Neural cell (in vitro differentiated cells): Measurements from ENCODE around the gene CLDN34. TPM values are rescaled to one million over a fixed set of nuclear protein-coding genes. Genes with fewer than 3 reads are reported as not detected.

Source experiments
- H2AFZ ChIP-seq: fragments of 200-600, 300-800 bp; sonication (generic), shearing (Covaris generic); 2 replicates; pipeline ENCODE4 v1.6.0; 2014; ENCODE audit warnings: low read depth, mild to moderate bottlenecking, antibody characterized with exemption, low read length, moderate library complexity
- H3F3A ChIP-seq: fragments of 200-600 bp; shearing (Covaris generic); 2 replicates; pipeline ENCODE4 v1.6.1; 2016; ENCODE audit warnings: mild to moderate bottlenecking, moderate library complexity, mixed read lengths, antibody characterized with exemption, low read length; ENCODE audit not compliant: insufficient read depth, poor library complexity, severe bottlenecking
- H3K27ac ChIP-seq: fragments of 200-600, 300-800 bp; sonication (generic), shearing (Covaris generic); 2 replicates; pipeline ENCODE4 v1.5.1; 2014; ENCODE audit warnings: mild to moderate bottlenecking, low read length, moderate library complexity
- H3K27me3 ChIP-seq: fragments of 300-800, 200-600 bp; sonication (generic), shearing (Covaris generic); 2 replicates; pipeline ENCODE4 v1.6.0; 2014; ENCODE audit warnings: mild to moderate bottlenecking, low read depth, low read length, moderate library complexity; ENCODE audit not compliant: insufficient read depth
- H3K36me3 ChIP-seq: fragments of 300-800, 200-600 bp; sonication (generic), shearing (Covaris generic); 2 replicates; pipeline ENCODE4 v1.5.1; 2014; ENCODE audit warnings: mild to moderate bottlenecking, antibody characterized with exemption, low read length, moderate library complexity; ENCODE audit not compliant: insufficient read depth
- H3K4me2 ChIP-seq: fragments of 300-800, 200-600 bp; sonication (generic), shearing (Covaris generic); 2 replicates; pipeline ENCODE4 v1.6.0; 2014; ENCODE audit warnings: mild to moderate bottlenecking, low read length
- H3K4me3 ChIP-seq: fragments of 300-800, 200-600 bp; sonication (generic), shearing (Covaris generic); 2 replicates; pipeline ENCODE4 v1.5.1; 2014; ENCODE audit warnings: mild to moderate bottlenecking, low read length, moderate library complexity
- H3K79me2 ChIP-seq: fragments of 200-600 bp; shearing (Covaris generic); replicated peaks from 2 replicates; pipeline ENCODE4 v1.6.0; 2014; ENCODE audit warnings: mild to moderate bottlenecking, low read length, moderate library complexity; ENCODE audit not compliant: insufficient read depth
- H3K9ac ChIP-seq: fragments of 300-800, 200-600 bp; sonication (generic), shearing (Covaris generic); 2 replicates; pipeline ENCODE4 v1.6.1; 2016; ENCODE audit warnings: mild to moderate bottlenecking, low read length, mixed read lengths
- H3K9me2 ChIP-seq: fragments of 200-600 bp; shearing (Covaris generic); 2 replicates; pipeline ENCODE4 v1.6.1; 2016; ENCODE audit warnings: mild to moderate bottlenecking, low read length, mixed read lengths; ENCODE audit not compliant: insufficient read depth
- H3K9me3 ChIP-seq: fragments of 200-600, 300-800 bp; sonication (generic), shearing (Covaris generic); 2 replicates; pipeline ENCODE4 v1.6.1; 2016; ENCODE audit warnings: mild to moderate bottlenecking, mixed run types, low read length, moderate library complexity, mixed read lengths
- H4K20me1 ChIP-seq: fragments of 200-600 bp; shearing (Covaris generic); 2 replicates; pipeline ENCODE4 v1.6.1; 2016; ENCODE audit warnings: mild to moderate bottlenecking, mixed run types; ENCODE audit not compliant: insufficient read depth
- CTCF ChIP-seq: fragments of 450-650 bp; IDR thresholded peaks from 2 replicates; pipeline ENCODE4 v1.5.1; 2014; ENCODE audit warnings: antibody characterized with exemption, mild to moderate bottlenecking, moderate library complexity; ENCODE audit not compliant: poor library complexity, severe bottlenecking
- EP300 ChIP-seq: fragments of 450-650 bp; conservative IDR thresholded peaks from 2 replicates; pipeline ENCODE4 v1.6.1; 2014; ENCODE audit warnings: antibody characterized with exemption, mild to moderate bottlenecking, moderate library complexity; ENCODE audit not compliant: poor library complexity, severe bottlenecking
- EZH2 ChIP-seq: fragments of 200-600, 300-800 bp; shearing (Covaris generic), sonication (generic); IDR thresholded peaks from 2 replicates; pipeline ENCODE4 v1.6.1; 2014; ENCODE audit warnings: antibody characterized with exemption, low read length, borderline replicate concordance, mild to moderate bottlenecking; ENCODE audit not compliant: insufficient read depth, poor library complexity, severe bottlenecking
- MXI1 ChIP-seq: fragments of 450-650 bp; conservative IDR thresholded peaks from 2 replicates; pipeline ENCODE4 v1.6.1; 2014; ENCODE audit warnings: antibody characterized with exemption, mild to moderate bottlenecking; ENCODE audit not compliant: poor library complexity, severe bottlenecking
- POLR2AphosphoS5 ChIP-seq: IDR thresholded peaks from 2 replicates; pipeline ENCODE4 v1.6.1; 2012
- RAD21 ChIP-seq: fragments of 450-650 bp; conservative IDR thresholded peaks from 2 replicates; pipeline ENCODE4 v1.6.1; 2014; ENCODE audit warnings: antibody characterized with exemption, mild to moderate bottlenecking, moderate library complexity
- REST ChIP-seq: IDR thresholded peaks from 2 replicates; pipeline ENCODE4 v1.6.1; 2012; ENCODE audit warnings: borderline replicate concordance
- SMC3 ChIP-seq: fragments of 450-650 bp; conservative IDR thresholded peaks from 2 replicates; pipeline ENCODE4 v1.6.1; 2014; ENCODE audit warnings: antibody characterized with exemption, mild to moderate bottlenecking, moderate library complexity; ENCODE audit not compliant: poor library complexity
- TAF1 ChIP-seq: IDR thresholded peaks from 2 replicates; pipeline ENCODE4 v1.6.1; 2012; ENCODE audit warnings: low read depth
- polyA plus RNA-seq: library from polyadenylated mRNA; depleted of rRNA; stranded (reverse); fragments of >200 nt; gene quantifications from 2 replicates; pipeline ENCODE4 v1.2.3, GENCODE V29; 2014

Gene CLDN34
- polyA plus RNA-seq, 1 donor from 2014 or later = not detected

GRCh38 chrX:9940421-9940820, 26.7 kb upstream of the CLDN34 start:
- no peaks in the 10 kb centered on the region for H4K20me1 ChIP-seq
- no peak overlapping the region for H3K27ac ChIP-seq

GRCh38 chrX:9942086-9942485, 25.1 kb upstream of the CLDN34 start:
- Histone ChIP-seq H3K36me3 (no peaks in the 10 kb centered on the region), H3K9me3 (no peaks in the 10 kb centered on the region), H3K79me2 (no peaks in the 10 kb centered on the region), H3K9me2 (no peaks in the 10 kb centered on the region), H4K20me1 (no peaks in the 10 kb centered on the region), H3F3A (no peaks in the 10 kb centered on the region), H3K4me2 (no peak overlapping the region), H3K4me3 (no peak overlapping the region), H3K27ac (no peak overlapping the region), H3K27me3 (no peaks in the 10 kb centered on the region), H2AFZ (no peak overlapping the region), H3K9ac (no peak overlapping the region)
- TF ChIP-seq SMC3 = no peak
- TF ChIP-seq RAD21 = no peak
- no peak for TF ChIP-seq EP300
- no peak for TF ChIP-seq MXI1
- TF ChIP-seq POLR2AphosphoS5 = no peak
- no peak for TF ChIP-seq EZH2
- no peak for TF ChIP-seq CTCF
- TF ChIP-seq TAF1 = no peak

More at GRCh38 chrX:9940421-9940820, 26.7 kb upstream of the CLDN34 start:
- Histone ChIP-seq H3K79me2 (no peaks in the 10 kb centered on the region), H2AFZ (no peak overlapping the region), H3K9ac (no peak overlapping the region), H3F3A (no peaks in the 10 kb centered on the region), H3K9me3 (no peaks in the 10 kb centered on the region), H3K4me2 (no peak overlapping the region), H3K9me2 (no peaks in the 10 kb centered on the region), H3K4me3 (no peak overlapping the region), H3K36me3 (no peaks in the 10 kb centered on the region), H3K27me3 (no peaks in the 10 kb centered on the region)
- TF ChIP-seq SMC3 = no peak
- no peak for TF ChIP-seq RAD21
- no peak for TF ChIP-seq POLR2AphosphoS5
- TF ChIP-seq EP300 = no peak
- TF ChIP-seq TAF1 = no peak
- TF ChIP-seq MXI1 = no peak
- no peak for TF ChIP-seq CTCF
- TF ChIP-seq REST = no peak
- TF ChIP-seq EZH2 = no peak
